Hepatocyte (in vitro differentiated cells): ENCODE results near the gene MAPKAP1.

Source experiments
- CTCF ChIP-seq: fragments of 200-600 bp; sonication (generic); IDR thresholded peaks from 2 replicates; pipeline ENCODE4 v1.5.1; 2016; ENCODE audit warnings: antibody characterized with exemption, mild to moderate bottlenecking; ENCODE audit not compliant: poor library complexity
- EZH2 ChIP-seq: fragments of 200-600 bp; sonication (generic); IDR thresholded peaks from 2 replicates; pipeline ENCODE4 v1.6.1; 2016; ENCODE audit warnings: antibody characterized with exemption, mild to moderate bottlenecking, borderline replicate concordance

GRCh38 chr9:125428902-125429467 lies 278.0 kb downstream of the MAPKAP1 start:
- TF ChIP-seq EZH2 (no peak), CTCF (no peak)
